GM19455 (cell line): ENCODE measurements around the gene CUX1.
"Not testable (repeated sequence)": the region's sequence is repeated elsewhere in the genome, so short reads cannot be mapped to it uniquely, and the experiment has no call there.

ENCODE experiments used
- ATAC-seq: cut with Tn5 transposase; IDR thresholded peaks from one replicate; pipeline ENCODE4 v1.9.1; 2021; ENCODE audit not compliant: unreplicated experiment

The CUX1 gene

DNA sequence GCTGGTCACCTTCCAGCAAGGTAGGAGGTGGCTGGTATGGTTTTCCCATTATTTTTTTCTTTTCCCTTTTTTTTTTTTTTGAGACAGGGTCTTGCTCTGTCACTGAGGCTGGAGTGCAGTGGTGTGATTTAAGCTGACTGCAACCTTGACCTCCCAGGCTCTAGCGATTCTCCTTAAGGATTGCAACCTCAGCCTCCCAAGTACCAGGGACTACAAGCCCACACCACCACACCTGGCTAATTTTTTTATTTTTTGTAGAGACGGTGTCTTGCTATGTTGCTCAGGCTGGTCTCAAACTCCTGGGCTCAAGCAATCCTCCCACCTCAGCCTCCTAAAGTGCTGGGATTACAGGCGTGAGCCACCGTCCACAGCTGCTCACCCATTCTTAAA lies 24.7 kb upstream of the CUX1 start:
- ATAC-seq = not testable (repeated sequence)

DNA sequence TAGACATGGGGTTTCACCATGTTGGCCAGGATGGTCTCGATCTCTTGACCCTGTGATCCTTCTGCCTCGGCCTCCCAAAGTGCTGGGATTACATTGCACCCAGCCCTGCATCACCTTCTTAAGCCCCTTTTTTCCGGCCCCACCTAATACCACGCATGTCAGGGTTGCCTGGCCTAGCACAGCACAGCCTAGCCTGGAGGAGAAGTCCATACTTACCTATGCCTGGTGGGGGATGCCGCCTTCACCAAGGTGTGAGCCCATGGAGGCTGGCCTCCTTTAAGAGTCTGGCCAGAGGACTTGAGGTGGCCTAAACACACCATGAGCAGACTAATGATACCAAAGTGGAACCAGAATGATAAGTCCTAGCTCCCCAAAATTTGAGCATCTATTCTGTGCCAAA lies 22.0 kb upstream of the CUX1 start:
- no peak for ATAC-seq

DNA sequence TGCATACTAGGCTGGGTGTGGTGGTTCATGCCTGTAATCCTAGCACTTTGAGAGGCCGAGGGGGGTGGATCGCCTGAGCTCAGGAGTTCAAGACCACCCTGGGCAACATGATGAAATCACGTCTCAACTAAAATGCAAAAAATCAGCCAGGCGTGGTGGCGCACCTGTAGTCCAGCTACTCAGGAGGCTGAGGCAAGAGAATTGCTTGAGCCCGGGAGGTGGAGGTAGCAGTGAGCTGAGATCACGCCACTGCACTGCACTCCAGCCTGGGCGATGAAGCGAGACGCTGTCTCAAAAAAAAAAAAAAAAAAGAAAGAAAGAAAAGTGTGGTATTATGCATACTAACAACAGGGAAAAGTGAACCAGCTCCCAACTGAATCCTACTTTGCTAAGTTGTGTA lies 19.3 kb upstream of the CUX1 start:
- ATAC-seq = not testable (repeated sequence)

DNA sequence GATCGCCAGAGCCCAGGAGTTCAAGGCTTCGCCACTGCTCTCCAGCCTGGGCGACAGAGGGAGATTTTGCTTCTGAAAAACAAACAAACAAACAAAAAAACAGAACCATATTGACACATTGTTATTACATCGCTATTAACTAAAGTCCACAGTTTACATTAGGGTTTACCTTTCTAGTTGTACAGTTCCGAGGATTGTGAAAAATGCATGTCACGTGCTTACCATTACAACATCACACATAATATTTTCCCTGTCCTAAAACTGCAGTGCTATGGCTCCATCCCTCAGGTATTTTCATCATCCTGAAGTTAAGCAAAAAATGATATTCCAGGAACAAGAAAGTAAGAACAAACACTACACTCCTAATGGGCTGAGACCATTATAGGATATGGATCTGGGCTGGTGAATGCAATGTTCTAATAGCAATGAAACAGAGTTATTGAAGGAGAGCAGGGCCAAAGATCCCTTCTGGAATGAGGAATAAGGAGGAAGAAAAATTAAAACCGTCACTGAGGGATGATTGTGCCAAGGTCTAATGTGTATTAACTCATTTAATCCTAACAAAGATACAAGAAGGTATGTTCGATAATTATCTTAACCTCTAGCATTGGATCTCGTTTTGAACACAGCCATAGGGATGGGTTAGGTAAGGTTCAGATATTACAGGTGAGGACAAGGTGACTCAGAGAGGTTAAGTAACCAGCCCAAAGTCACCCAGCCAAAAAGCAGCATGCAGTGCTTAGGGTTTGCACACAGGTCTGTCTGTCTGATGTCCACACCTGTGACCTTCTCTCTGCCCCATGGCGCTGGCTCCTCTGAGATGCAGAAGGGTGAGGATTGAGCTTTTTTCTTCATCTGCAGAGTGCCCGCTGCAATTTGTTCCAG lies 14.0 kb upstream of the CUX1 start:
- ATAC-seq = no peak

DNA sequence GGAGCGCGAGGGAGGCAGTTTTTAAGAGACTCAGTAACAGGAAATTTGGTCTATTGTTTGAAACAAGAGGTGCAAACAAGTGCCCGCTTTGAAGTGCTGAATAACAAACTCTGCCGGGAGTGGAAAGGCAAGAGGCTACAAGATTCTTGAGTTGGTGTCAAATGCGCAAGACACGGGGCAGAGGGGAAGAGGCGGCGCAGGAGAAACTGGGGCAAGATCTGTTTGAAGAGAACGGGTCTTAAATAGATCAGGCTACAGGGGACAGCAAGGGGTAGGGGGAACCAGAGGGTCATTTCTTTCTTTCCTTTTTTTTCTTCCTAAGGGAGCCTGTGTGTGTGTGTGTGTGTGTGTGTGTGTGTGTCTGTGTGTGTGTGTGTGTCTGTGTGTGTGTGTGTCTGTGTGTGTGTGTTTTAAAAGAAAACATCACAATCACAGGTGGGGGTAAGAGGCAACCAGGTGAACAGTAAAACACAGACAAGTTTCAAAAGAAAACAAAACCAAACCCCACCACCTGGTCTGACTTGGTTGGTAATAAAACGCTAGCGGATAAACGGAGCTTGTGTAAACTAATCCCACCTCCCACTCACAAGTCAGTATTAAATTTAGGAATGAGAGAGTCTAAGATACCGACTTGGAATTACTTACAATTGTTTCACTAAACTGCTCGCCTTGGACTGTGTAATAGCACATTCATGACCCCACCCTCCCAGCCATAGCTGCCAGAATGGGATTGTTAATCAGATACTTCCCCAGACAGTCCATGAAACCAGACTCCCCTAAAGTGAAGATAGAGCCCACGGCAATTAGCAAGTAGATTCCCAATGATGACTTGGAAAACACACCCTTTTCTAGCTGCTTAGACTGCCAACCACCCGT lies 13.1 kb upstream of the CUX1 start:
- no peak for ATAC-seq

DNA sequence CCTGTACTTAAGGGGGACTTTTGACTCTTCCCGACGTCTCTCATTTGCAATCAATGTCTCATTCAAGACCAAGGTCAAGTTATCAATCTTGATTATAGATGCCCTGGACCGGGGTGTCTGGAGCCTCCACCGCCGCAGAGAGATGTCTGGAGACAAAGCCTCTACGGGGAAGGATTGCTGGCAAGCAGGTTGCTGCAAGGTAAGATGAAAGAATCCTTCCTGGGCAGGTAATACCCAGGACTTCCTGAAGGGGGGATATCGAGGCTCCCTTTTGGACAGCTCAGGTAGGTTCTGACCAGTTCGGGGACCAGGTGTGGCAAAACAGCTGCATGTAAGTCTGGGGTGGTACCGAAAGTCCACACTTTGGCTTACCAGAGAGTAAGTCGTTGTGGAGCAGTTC lies 12.5 kb upstream of the CUX1 start:
- no peak for ATAC-seq

DNA sequence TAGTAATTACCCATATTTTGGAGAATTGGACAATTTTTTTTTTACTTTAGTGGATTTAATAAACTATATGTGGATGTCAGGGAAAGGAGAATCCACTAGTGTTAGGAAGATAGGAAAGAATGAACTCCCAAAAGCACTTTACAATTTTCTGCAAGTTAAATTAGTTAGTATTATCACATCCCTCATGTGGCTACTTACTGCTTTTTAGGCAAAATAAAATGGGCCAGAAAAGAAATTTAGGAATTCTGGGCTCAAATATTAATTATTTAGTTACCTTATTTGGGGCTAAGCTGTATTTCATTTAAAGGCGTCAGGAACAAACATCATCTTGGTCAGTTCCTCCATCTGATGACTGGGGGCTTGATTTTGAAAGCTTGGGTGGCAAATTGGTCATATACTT lies 4.8 kb upstream of the CUX1 start:
- ATAC-seq = no peak

DNA sequence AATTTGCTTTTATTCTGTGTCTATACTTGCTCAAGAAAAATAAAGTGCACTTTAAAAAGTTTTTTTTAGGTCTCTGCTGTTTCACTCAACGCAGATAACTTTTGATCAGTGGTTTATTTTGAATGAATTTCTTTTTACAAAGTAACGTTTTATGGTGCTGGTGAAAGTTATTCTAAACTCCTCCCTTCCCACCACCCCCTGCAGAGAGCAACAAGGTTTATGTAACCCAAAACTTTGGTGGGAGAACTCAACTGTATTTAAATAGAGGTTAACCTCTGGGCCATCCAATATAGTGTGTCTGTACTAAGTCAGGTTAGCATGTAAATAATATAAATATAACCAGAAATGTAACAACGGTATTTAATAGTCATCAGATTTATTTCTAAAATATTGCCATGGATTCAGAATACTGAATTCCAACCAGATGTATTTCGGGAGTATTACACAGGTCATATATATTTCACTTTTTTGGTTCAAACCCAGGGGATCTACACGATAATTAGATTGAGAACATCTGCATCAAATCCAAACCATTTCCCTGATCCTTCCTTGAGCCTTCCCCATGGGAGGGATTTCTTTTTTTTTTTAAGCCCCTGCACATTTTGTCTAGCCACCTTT lies 3.9 kb upstream of the CUX1 start:
- ATAC-seq = no peak

DNA sequence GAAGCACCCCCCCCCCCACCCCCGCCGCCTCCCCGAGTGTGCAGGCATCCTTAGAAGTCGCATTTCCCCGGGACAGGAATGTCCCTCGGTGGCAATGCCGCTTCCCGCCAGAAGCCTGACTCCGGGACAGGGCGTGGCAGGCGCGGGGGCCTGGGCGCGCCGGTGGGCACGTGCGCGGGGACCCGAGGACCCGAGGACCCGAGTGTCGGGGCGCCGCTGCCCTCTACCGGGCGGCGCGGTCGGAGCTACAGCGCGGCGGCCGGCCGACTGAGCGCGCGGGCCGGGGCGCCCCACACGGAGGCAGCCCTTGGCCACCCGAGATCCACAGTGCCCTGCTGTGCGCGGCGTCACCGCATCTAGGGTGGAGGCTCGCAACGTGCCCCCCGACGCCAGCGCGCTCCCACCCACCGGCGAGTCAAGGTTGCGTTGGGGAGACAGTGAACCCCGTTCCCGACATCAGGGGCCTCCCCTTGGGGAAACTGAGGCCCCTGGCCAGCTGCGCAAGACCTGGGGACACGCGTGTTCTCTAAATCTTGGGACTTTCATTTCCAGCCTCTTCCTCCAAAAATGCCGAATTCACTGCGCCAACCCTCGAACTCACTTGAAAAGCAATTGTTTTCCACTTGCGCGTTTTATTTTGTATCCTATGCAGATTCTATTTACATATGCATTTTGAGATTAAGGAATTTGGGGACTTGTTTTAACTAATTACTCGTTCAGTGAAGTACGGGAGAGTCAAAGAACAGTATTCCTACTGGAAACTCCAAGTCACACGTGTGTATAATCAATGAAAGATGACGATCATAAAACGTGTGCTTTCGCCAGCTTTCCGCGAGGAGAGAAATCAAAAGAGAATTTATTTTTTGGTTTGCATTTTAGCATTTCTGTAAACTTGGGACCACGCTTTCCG lies 3.1 kb upstream of the CUX1 start:
- no peak for ATAC-seq

DNA sequence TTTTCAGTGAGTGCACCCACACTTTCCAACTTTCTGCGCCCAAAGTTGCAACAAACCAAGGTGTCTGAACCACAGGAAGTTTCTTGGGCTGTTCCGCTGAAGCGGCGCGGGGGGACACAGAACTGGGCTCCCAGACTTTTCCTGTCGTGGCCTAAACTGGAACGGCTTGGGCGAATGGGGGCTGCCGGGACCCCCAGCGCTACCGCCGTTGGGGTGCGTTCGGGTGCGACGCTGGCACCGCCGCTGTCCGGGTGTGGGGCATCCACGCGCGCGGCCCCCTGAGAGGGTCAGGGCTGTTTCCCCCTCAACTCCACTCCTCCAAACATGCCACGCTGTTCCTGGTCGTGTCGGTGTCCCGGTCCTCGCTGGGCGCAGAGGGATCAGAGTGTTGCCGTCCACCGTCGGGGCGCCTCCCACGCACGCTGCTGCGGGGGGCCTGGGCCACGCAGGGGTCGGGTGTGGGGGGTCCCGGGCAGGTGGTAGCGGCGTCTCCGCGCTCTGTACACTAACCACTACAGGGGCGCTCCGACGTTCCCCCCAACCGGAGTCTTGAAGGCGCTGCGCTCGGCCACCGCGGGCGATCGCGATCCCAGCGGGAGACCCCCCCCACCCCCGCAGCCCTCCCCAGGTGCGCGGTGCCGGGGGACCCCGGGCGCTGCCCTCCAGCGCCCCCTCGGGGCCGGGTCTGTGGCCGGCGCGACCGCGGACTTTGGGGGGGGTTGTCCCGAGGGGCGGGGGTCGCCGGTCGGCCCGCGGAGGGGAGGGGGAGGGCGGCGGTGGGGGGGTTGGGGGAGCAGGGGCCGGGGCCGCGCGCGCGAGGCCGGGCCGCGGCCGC lies 2.2 kb upstream of the CUX1 start:
- ATAC-seq = peak; percentile 41

DNA sequence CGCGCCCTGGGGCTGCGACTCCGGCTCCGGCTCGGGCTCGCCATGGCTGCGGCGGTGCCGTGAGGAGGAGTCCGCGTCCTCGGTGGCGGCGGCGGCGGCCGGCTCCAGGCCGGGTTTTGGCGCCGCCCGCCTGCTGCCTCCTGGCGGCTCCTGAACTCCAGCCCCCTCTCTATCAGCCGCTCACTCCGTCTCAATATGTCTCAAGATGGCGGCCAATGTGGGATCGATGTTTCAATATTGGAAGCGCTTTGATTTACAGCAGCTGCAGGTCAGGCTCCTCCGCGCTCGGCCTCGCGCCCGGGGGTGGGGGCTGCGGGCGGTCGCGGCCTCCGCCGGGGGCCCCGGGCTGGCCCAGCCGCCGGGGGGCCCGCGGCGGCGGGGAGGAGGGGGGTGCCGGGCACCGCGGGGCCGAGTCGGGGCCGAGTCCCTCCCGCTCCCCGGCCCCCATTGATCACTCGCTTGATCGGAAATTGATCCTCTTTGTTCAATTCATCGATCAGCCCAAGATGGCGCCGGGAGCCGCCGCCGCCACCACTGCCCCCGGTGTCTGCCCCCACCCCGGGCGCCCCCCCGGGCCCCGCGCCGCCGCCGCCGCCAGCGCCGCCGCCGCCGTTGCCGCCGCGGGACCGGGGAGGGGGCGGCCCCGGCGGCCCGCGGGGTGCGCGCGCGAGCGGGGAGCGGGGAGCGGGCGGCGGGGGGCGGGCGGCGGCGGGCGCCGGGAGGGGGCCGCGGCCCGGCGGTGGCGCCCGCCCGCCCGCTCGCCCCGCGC lies 1.4 kb upstream of the CUX1 start:
- peak; percentile 78 for ATAC-seq

DNA sequence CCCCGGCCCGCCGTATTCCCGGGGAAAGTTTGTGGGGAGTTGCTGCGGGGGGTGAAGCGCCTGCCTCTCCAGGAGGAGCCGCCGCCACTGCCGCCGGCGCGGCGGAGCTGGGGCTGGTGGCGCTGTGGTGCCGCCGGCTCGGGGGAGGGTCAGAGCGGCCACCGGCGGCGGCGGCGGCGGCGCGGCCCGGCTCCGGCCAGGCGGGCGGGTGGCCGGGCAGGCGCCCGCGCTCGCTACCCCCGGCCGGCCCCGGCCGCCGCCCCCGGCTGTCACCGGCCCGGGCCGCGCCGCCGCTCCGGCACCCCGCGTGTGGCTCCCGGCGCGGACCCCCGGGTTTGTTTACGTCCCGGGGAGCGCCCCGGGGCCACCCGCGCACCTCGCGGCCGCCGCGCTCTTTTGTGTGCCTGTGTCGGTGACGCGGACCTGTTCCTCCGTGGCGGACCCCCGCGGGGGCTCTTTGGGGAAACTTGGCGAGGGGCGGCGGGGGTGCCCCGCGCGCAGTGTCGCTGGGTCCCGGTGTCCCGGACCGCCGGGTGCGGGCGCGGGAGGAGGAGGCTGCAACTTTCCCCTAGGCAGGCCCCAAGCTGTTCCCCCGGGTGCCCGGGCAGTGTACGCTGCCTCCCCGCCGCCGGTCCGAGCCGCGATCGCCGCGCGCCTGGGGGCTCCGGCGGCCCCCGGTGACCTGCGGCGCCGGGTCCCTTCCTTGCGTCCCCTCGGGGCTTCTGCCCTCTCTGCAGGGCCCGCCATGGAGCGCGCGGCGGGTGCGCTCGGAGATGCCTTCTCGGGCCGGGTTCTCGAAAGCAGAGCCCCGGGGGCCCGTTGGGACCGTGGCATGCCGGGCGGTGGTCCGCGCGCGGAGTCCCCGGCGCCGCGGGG lies 593 bp upstream of the CUX1 start:
- no peak for ATAC-seq

DNA sequence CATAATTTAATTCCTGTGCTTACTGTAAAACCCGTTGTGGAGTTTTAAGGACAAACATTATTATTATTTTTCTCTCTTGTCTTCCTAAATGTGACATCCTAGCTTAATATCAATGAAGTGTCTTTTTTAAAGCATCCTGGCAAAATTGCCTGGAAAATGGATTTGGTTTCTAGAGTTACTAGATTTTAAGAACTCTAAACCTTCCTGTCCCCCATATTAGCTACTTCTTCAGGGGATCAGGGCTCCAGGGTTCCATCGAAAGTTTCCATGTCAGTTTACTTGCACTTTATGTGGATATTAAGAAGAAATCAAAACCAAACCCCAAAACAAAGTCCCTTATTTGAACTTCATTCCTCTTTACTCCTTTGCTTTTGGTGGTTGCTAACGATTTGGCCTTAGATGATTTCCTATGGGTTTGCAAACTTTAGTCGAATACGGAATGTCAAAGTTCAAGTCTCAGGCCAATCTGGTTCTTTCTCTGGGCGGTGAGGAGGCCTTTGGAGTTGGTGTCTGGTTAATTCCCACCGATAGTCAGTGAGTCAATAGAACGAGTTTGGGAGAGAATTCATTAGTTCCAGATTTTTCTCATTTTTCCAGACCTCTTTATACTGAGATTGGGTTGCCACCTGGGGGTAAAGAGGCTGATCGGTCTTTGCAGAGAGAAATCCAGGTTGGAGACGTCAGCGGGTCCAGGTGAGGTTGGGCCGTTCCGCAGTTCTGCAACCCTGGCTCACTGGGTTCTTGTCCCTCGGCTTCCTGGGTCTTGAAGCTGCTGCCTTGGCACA lies 1.1 kb downstream of the CUX1 start:
- ATAC-seq = no peak

DNA sequence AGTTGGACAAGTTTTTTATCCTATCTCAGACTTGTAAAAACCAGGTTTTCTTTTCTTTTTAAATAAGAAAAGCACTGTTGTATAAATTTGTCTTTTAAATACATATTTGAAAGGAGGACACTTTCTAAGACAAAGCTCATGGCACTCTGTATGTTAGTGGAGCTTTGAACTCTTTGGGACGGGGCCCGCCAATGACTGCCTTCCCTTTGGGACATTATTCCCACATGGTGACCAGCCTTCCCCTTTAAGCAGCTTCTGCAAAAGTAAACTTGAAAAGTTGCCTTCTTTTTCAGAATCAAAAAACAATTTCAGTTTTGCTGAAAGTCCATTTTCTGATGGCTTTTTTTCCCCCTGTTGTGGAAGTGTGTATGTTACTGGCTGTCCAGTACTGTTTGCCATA lies 1.8 kb downstream of the CUX1 start:
- ATAC-seq = no peak

DNA sequence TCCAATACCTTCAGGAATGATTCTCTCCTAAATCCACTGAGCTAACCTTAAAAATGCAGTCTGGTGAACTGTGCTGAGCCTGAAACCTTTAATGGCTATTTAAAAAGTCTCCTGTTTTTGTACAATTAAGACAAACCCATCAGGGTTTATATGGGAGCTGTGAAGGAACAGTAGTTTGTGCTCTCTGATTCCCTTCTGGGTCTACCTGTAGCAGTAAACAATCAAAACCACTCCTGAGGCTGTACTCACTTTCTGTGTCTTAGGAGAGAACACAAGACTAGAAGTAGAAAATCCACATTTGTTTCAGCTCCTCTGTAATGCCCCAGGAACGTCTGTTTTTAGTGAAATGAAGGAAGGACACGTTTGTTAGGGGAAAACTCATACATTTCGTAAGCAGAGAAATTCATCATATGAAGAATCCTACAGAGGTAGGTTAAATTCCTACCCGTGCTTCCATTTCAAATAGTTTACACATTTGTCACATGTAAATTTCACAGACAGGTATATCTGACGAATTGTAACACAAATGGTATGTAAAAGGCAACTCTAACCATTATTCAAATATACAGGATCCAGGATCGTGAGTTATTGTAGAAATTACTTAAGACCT lies 2.6 kb downstream of the CUX1 start:
- ATAC-seq = no peak

DNA sequence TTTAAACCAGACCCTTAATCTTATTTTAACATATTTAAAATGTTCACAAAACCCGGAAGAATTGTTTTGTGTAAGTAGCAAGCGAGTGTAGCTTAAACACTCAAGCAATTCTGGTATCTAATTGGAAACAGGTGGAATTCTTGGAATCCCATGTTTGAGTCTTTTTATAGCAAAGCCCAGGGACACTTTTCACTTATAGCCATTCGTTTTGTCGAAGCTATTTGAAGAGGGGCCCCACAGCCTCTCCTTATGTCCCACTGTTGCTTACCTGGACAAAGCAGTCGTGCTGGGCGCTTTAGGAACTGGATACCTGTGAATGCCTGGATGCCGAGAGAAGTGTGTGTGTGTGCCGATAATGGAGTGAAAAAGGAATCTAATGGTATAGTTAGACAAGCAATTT lies 3.3 kb downstream of the CUX1 start:
- no peak for ATAC-seq

DNA sequence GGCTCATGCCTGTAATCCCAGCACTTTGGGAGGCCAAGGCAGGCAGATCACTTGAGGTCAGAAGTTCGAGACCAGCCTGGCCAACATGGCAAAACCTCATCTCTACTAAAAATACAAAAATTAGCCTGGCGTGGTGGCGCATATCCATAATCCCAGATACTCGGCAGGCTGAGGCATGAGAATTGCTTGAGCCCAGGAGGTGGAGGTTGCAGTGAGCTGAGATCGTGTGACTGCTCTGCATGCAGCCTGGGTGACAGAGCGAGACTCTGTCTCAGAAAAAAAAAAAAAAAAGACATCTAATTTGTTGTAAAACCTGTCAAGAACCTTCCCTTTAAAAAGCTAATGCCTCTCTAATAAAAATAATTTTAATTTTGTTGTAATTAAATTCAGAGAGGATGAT lies 5.2 kb downstream of the CUX1 start:
- ATAC-seq = not testable (repeated sequence)
